ENCODE data around the gene POLR3F. TPM values are rescaled to one million over a fixed set of nuclear protein-coding genes. Genes with fewer than 3 reads are reported as not detected.
A peak's percentile ranks its signal among the peaks of the same experiment; 100 is the strongest.

Gene POLR3F
- total RNA-seq, 4 donors from 2014 or later, result 1.8 to 19.0 (median 6.9) TPM

- H3K36me3 ChIP-seq, result no peaks in the 10 kb centered on the region
- intact Hi-C loops (cut with DNase I; ENCODE audit: low total_unique reads), result no loop called here
- no peak overlapping the region for H3K4me3 ChIP-seq
These were observed 37.4 kb downstream of the POLR3F start for GRCh38 chr20:18504479-18505060.

GRCh38 chr20:18506744-18507143 is 39.6 kb downstream of the POLR3F start:
- no peaks in the 10 kb centered on the region for H3K36me3 ChIP-seq
- intact Hi-C loops (cut with DNase I; ENCODE audit: low total_unique reads), result no loop called here

More at GRCh38 chr20:18504479-18505060, 37.4 kb downstream of the POLR3F start:
- no peaks in the 10 kb centered on the region for H3K27me3 ChIP-seq
- no peaks in the 10 kb centered on the region for H3K4me1 ChIP-seq
- TF ChIP-seq POLR2A (IDR thresholded peaks at IDR 0.05) (no peak), CTCF (IDR thresholded peaks at IDR 0.05) (no peak)
- H3K27ac ChIP-seq, result no peak overlapping the region
- no peaks in the 10 kb centered on the region for H3K9me3 ChIP-seq
- DNase-seq, result peak in 1 of 2 donors; percentile 19

GRCh38 chr20:18507218-18508191 is 40.3 kb downstream of the POLR3F start, which contains the start of gene SEC23B:
SEC23B (plus strand) TSS chr20:18507940; CDS start chr20:18510836, 2,896 bp downstream.
- TF ChIP-seq CTCF (IDR thresholded peaks at IDR 0.05), result no peak
- peak; percentile 68 to 81 for TF ChIP-seq POLR2A (IDR thresholded peaks at IDR 0.05)
- intact Hi-C loops (cut with DNase I; ENCODE audit: low total_unique reads), result no loop called here
- Histone ChIP-seq H3K27ac (peak within 1 kb of the TSS; percentile 97), H3K9me3 (no peaks in the 10 kb centered on the region), H3K4me1 (no peaks in the 10 kb centered on the region), H3K36me3 (no peaks in the 10 kb centered on the region), H3K4me3 (peak within 1 kb of the TSS; percentile 60 to 92), H3K27me3 (no peaks in the 10 kb centered on the region)
- peak; percentile 94 to 97 for DNase-seq

More at GRCh38 chr20:18506744-18507143, 39.6 kb downstream of the POLR3F start:
- no peaks in the 10 kb centered on the region for H3K4me1 ChIP-seq
- no peaks in the 10 kb centered on the region for H3K27me3 ChIP-seq
- H3K27ac ChIP-seq, result peak overlapping the region; percentile 97
- no peak for TF ChIP-seq POLR2A (IDR thresholded peaks at IDR 0.05)
- peak overlapping the region; percentile 60 to 92 for H3K4me3 ChIP-seq
- H3K9me3 ChIP-seq, result no peaks in the 10 kb centered on the region
- no peak for DNase-seq

- no peak for DNase-seq
- Histone ChIP-seq H3K4me1 (no peaks in the 10 kb centered on the region), H3K4me3 (no peak overlapping the region), H3K36me3 (no peaks in the 10 kb centered on the region), H3K9me3 (no peaks in the 10 kb centered on the region), H3K27ac (no peak overlapping the region), H3K27me3 (no peaks in the 10 kb centered on the region)
- intact Hi-C loops (cut with DNase I; ENCODE audit: low total_unique reads), result no loop called here
- TF ChIP-seq POLR2A (IDR thresholded peaks at IDR 0.05), result no peak
- no peak for TF ChIP-seq CTCF (IDR thresholded peaks at IDR 0.05)
These were observed 44.4 kb downstream of the POLR3F start for GRCh38 chr20:18511571-18511970.

- no peaks in the 10 kb centered on the region for H3K27me3 ChIP-seq
- H3K36me3 ChIP-seq, result no peaks in the 10 kb centered on the region
- intact Hi-C loops (cut with DNase I; ENCODE audit: low total_unique reads), result no loop called here
- no peak overlapping the region for H3K4me3 ChIP-seq
- H3K9me3 ChIP-seq, result no peaks in the 10 kb centered on the region
- DNase-seq, result no peak
- no peak for TF ChIP-seq CTCF (IDR thresholded peaks at IDR 0.05)
- no peak for TF ChIP-seq POLR2A (IDR thresholded peaks at IDR 0.05)
- no peaks in the 10 kb centered on the region for H3K4me1 ChIP-seq
- H3K27ac ChIP-seq, result no peak overlapping the region
These were observed 46.0 kb downstream of the POLR3F start for GRCh38 chr20:18513208-18513607.

Measured in uterus (tissue), 4 donors.